Stomach smooth muscle (tissue), 2 donors: ENCODE results near the gene UNC119.

Source experiments
- H3K27ac ChIP-seq: one replicate; pipeline ENCODE4 v1.7.0; 2013; ENCODE audit warnings: mild to moderate bottlenecking, low read length, inconsistent platforms
- H3K27me3 ChIP-seq, 2 donors: one replicate each; pipeline ENCODE4 v1.7.0; 2013; ENCODE audit warnings: low read length in 2 of 2; ENCODE audit not compliant: insufficient read depth in 2 of 2, control insufficient read depth in 1 of 2
- H3K36me3 ChIP-seq, 2 donors: one replicate each; pipeline ENCODE4 v1.7.0; 2013; ENCODE audit warnings: low read length in 2 of 2; ENCODE audit not compliant: control insufficient read depth in 2 of 2, insufficient read depth in 2 of 2
- H3K4me1 ChIP-seq: one replicate; pipeline ENCODE4 v1.7.0; 2013; ENCODE audit warnings: low read length; ENCODE audit not compliant: control insufficient read depth, insufficient read depth
- H3K4me3 ChIP-seq, 2 donors: one replicate each; pipeline ENCODE4 v1.7.0; 2013; ENCODE audit warnings: low read length in 2 of 2
- H3K9ac ChIP-seq, 2 donors: one replicate each; pipeline ENCODE4 v1.7.0; 2013; ENCODE audit warnings: low read length in 2 of 2, mild to moderate bottlenecking in 1 of 2
- H3K9me3 ChIP-seq, 2 donors: one replicate each; pipeline ENCODE4 v1.7.0; 2013; ENCODE audit warnings: low read length in 2 of 2; ENCODE audit not compliant: control insufficient read depth in 2 of 2
- donor health status: healthy.
- donor health status: Pancreatic carcinoma.

UNC119 gene

DNA sequence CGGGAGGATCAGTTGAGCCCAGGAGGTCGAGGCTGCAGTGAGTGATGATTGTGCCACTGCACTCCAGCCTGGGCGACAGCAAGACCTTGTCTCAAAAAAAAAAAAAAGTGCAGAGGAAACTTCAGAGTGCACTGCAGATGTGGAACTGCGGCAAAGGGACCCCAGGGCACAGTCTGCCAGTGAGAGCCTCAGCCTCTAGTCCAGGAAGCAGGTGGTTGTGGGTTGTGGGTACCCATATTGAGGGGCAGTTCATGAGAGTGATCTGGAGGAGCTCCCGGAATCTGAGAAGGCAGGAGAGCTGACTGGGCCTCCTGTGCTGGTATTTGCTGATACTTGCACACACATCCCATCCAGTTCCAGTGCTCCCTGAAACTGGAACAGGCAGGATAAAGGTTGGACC, 33.2 kb downstream of the UNC119 start:
- H3K36me3 ChIP-seq, result no peaks in the 10 kb centered on the region
- no peak overlapping the region for H3K4me3 ChIP-seq
- H3K27ac ChIP-seq, result no peak overlapping the region
- H3K9ac ChIP-seq, result no peak overlapping the region
- H3K9me3 ChIP-seq, result no peaks in the 10 kb centered on the region
- no peaks in the 10 kb centered on the region for H3K4me1 ChIP-seq
- H3K27me3 ChIP-seq, result peaks cover 0 to 2% of the 10 kb centered on the region in 2 donors

DNA sequence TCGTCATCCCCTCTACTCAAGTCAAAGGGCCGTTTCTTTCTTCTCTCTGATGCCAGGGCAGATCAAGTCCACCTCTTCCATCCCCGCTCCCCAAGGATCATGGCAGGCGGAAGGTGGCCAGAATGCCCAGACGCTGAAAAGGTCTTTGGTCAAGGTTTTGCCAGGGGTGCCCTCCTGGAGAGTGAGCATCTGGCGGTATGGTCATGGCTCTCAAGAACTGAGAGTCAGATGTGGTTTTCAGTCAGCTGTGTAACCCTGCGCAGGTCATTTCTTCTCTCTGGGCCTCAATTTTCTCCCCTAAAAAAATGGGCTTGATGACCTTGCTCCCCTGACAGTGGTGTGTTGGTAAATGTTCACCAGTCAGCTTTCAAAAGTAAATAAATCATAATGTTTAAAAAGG, 33.8 kb downstream of the UNC119 start:
- Histone ChIP-seq H3K4me3 (no peak overlapping the region), H3K36me3 (no peaks in the 10 kb centered on the region), H3K9me3 (no peaks in the 10 kb centered on the region), H3K27ac (no peak overlapping the region), H3K4me1 (no peaks in the 10 kb centered on the region), H3K27me3 (peaks cover 0 to 5% of the 10 kb centered on the region in 2 donors), H3K9ac (no peak overlapping the region)

DNA sequence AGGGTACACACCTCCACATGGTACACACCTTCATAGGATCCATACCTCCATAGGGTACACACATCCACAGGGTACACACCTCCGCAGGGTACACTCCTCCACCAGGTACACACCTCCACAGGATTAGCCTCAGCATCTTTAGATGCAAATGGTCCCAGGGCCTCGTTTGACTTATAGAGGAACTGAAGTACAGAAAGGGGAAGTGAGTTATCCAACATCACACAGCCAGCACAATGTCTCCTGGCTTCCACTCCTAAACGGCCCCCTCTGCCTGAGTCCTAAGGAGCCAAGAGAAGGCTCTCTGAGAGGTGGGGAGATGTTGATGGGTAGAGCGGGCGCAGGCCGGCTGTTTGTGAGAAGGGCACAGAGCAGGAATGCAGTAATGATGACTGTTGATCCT, 34.3 kb downstream of the UNC119 start:
- H3K9ac ChIP-seq, result no peak overlapping the region

DNA sequence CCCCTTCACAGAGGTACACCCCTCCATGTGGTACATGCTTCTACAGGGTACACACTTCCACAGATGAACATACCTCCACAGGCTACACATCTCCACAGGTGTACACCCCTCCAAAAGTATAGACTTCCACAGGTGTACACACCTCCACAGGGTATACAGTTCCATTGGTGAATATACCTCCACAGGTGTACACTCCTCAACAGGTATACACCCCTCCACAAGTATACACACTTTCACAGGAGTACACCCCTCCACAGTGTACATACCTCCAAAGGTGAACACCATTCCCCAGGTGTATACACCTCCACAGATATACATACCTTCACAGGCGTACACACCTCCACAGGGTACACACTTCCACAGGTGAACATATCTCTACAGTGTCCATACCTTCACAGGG, 36.9 kb downstream of the UNC119 start:
- Histone ChIP-seq H3K4me3 (no peak overlapping the region), H3K36me3 (no peaks in the 10 kb centered on the region), H3K9me3 (no peaks in the 10 kb centered on the region), H3K27ac (no peak overlapping the region), H3K4me1 (no peaks in the 10 kb centered on the region), H3K9ac (no peak overlapping the region), H3K27me3 (peaks cover 13 to 22% of the 10 kb centered on the region in 2 donors)

More for the DNA sequence above, 34.3 kb downstream of the UNC119 start:
- Histone ChIP-seq H3K4me1 (no peaks in the 10 kb centered on the region), H3K4me3 (no peak overlapping the region), H3K27me3 (peaks cover 0 to 8% of the 10 kb centered on the region in 2 donors), H3K27ac (no peak overlapping the region), H3K9me3 (no peaks in the 10 kb centered on the region), H3K36me3 (no peaks in the 10 kb centered on the region)

DNA sequence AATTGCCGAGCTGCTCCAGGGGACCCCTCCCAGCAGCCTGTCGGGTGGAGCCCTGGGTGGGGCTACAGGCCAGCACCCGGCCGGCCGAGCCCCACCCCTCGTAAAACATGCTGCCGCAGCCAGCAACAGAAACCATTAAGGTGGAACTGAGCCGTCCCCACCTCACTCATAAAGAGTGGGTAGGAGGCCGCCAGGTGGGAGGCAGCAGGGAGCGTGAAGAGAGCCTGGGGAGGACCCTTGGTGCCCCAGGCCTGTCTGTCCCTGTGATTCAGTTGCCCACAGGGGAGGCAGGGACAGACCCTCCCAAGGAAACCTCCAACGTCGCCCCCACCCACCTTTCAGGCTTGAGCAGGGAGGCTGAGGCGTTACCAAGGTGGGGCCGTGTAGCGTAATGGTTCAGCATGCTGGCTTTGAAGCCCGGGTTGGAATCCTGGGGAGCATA, 37.8 kb downstream of the UNC119 start:
- Histone ChIP-seq H3K4me1 (no peaks in the 10 kb centered on the region), H3K27ac (no peak overlapping the region), H3K27me3 (peaks cover 19 to 29% of the 10 kb centered on the region in 2 donors), H3K9ac (no peak overlapping the region), H3K4me3 (no peak overlapping the region), H3K36me3 (no peaks in the 10 kb centered on the region), H3K9me3 (no peaks in the 10 kb centered on the region)

DNA sequence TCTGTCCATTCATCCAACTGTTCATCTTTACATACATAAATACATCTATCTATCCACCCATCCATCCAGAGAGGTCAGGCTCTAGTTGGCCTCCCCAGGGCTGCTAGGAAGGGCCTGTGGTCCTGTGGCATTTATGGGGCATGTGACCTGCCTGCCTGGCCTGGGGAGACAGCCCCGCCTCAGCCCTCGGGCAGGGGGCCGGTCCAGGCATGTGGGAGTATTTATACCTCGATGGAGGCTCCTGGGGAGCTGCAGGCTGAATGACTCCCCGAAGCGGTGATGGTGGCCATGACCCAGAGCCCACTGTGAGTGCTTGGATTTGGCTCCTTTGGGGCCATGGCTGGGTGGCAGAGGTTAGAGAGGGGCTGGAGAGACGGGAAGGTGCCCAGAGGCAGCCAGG, 38.9 kb downstream of the UNC119 start:
- H3K4me3 ChIP-seq, result no peak overlapping the region
- no peaks in the 10 kb centered on the region for H3K4me1 ChIP-seq
- H3K27ac ChIP-seq, result no peak overlapping the region
- H3K9ac ChIP-seq, result no peak overlapping the region
- H3K27me3 ChIP-seq, result peaks cover 19 to 31% of the 10 kb centered on the region in 2 donors
- H3K36me3 ChIP-seq, result no peaks in the 10 kb centered on the region
- no peaks in the 10 kb centered on the region for H3K9me3 ChIP-seq

DNA sequence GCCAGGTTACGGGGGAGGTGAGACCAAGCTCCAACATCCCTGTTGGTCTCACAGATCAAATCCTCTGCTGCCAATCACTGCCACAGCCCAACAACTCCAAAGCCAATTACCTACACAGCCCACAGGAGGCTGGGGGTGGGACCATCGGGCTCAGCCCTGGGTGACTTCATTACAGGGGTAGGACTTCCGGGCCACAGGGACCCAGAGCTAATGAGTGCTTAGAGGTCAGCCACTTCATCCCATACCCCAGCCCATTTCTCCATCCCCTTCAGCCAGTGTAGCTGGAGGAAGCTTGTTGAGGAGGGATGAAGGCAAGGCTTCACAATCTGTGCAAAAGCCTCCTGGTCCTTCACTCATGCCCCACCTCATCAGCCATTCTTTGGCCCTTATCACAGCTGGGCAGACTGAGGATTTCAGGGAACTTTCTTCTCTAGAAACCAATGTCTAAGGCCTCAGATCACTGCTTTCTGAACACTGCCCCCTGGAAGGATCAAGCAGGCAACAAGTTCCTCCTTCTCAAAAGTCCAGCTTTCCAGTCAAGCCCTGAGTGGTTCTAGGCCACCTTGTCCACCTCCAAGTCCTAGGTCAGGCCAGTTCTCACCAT, 40.5 kb downstream of the UNC119 start:
- Histone ChIP-seq H3K9ac (no peak overlapping the region), H3K9me3 (no peaks in the 10 kb centered on the region), H3K27ac (no peak overlapping the region), H3K36me3 (no peaks in the 10 kb centered on the region), H3K4me3 (no peak overlapping the region), H3K27me3 (peaks cover 22 to 40% of the 10 kb centered on the region in 2 donors), H3K4me1 (no peaks in the 10 kb centered on the region)

DNA sequence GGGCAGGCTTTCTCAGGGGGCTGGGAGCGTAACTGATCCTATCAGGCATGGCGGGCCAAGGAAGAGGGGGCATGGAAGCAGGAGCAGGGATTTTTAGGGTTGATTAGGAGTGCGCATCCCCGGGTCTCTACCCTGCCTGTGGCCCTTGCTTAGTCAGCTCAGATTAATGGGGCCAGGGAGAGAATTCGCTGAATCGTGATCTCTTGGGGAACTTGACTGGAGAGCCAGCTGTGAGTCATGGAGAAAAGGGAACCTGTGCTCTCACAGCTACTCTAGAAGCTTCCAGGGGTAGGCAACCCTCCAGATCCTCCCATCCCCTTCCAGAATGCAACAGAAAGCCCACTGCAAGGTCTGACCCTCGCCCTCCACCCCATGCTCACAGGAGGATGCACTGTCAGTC, 42.6 kb downstream of the UNC119 start:
- no peaks in the 10 kb centered on the region for H3K4me1 ChIP-seq
- H3K4me3 ChIP-seq, result no peak overlapping the region
- H3K36me3 ChIP-seq, result no peaks in the 10 kb centered on the region
- H3K9ac ChIP-seq, result no peak overlapping the region
- H3K27ac ChIP-seq, result no peak overlapping the region
- H3K27me3 ChIP-seq, result peaks cover 23 to 45% of the 10 kb centered on the region in 2 donors
- no peaks in the 10 kb centered on the region for H3K9me3 ChIP-seq

DNA sequence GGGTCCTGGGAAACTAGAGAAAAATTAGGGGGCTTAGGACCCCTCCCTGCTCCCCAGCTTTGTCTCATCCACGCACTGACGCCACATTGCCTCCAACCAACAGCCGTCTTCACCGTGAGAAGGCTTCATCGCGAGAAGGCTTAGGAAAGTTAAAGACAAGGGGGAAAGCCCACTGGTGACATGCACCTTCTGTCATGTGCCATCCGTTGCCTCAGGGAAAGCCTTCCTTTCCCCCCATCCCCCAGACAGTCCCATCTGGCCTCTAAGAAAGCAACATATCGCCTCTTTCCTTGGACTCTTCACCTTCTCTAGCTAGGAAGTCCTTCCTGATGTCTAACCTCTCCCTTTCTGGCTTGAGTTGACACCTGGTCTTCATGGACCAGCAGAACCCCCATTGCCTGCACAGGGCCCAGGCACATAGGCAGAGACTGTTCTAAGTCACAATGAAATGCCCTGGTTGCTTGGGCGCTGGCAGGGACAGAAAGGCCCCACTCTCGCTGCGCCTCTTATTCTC, 44.2 kb downstream of the UNC119 start:
- Histone ChIP-seq H3K27me3 (peaks cover 23 to 38% of the 10 kb centered on the region in 2 donors), H3K27ac (no peak overlapping the region), H3K4me3 (no peak overlapping the region), H3K4me1 (no peaks in the 10 kb centered on the region), H3K36me3 (no peaks in the 10 kb centered on the region), H3K9ac (no peak overlapping the region), H3K9me3 (no peaks in the 10 kb centered on the region)

DNA sequence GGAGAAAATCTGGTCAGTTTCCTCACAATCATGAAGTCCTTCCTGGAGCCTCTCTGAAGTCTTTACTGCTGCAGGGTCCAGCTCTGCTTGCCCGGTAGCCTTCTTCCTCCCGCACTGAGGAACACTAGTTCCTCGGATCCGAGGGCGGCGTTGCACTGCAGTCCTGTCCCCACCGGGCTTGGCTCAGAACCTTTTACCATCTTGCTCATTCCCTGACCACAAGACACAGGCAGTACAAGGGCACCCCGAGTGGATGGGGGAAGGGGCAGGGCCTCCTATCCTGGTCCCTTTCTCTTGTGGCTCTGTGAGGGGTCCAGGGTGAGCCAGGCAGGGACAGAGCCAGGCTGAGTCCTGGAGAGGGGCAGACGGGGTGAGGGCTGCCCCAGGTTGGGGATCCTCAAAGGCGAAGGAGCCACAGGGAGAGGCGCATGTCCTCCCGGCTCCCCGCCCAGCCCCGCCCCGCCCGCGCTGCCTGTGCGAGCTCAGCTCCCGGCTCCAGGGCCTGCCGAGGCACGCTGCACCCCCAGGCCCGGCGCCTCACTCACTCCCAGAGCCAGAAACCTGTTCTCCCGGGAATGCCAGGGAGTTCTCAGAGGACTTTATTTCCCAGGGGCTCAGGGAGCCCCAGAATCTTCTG, 44.7 kb downstream of the UNC119 start:
- no peaks in the 10 kb centered on the region for H3K4me1 ChIP-seq
- no peak overlapping the region for H3K4me3 ChIP-seq
- H3K9ac ChIP-seq, result no peak overlapping the region
- H3K27me3 ChIP-seq, result peaks cover 21 to 36% of the 10 kb centered on the region in 2 donors
- H3K27ac ChIP-seq, result no peak overlapping the region
- no peaks in the 10 kb centered on the region for H3K36me3 ChIP-seq
- H3K9me3 ChIP-seq, result no peaks in the 10 kb centered on the region
